K562 (cell line): Measurements from ENCODE around the gene RNASE8. TPM values are rescaled to one million over a fixed set of nuclear protein-coding genes. Genes with fewer than 3 reads are reported as not detected.

Experiments
- BCOR ChIP-seq: fragments of 450-650 bp; IDR thresholded peaks from 2 replicates; pipeline ENCODE4 v1.6.1; 2016
- CBFB ChIP-seq: sonication (generic); formaldehyde crosslinking; IDR thresholded peaks from 2 replicates; pipeline ENCODE4 v1.4.0; 2020; ENCODE audit warnings: mild to moderate bottlenecking, missing genetic modification reagents
- CREB1 ChIP-seq, 2 experiments: sonication (generic) in 1 of 2; formaldehyde crosslinking in 1 of 2; IDR thresholded peaks; 2 replicates each; pipeline versions ENCODE4 v1.6.1 to v1.8.0; 2012 to 2022; ENCODE audit warnings: inconsistent platforms in 1 of 2, mild to moderate bottlenecking in 1 of 2, missing genetic modification reagents in 1 of 2, moderate library complexity in 1 of 2
- CSDE1 ChIP-seq, 2 experiments: fragments of 450-650 bp; IDR thresholded peaks; 2 replicates each; pipeline ENCODE4 v1.6.1; 2016; ENCODE audit warnings: mild to moderate bottlenecking in 1 of 2
- ELF4 ChIP-seq: fragments of 450-650 bp; formaldehyde crosslinking; IDR thresholded peaks from 2 replicates; pipeline ENCODE4 v1.4.0; 2022; ENCODE audit warnings: missing genetic modification characterization
- ID3 ChIP-seq, 2 experiments: fragments of 250-450 bp in 1 of 2; fragments of 450-650 bp in 1 of 2; sonication (Bioruptor Pico) in 1 of 2; IDR thresholded peaks; 2 replicates each; pipeline versions ENCODE4 v1.6.1 to v1.8.0; 2016 to 2021; ENCODE audit warnings: mild to moderate bottlenecking in 2 of 2, moderate library complexity in 2 of 2, missing compliant biosample characterization in 1 of 2, missing genetic modification characterization in 1 of 2
- KDM4B ChIP-seq, 2 experiments: fragments of 450-650 bp in 1 of 2; sonication (generic) in 1 of 2; IDR thresholded peaks; 2 replicates each; pipeline ENCODE4 v1.6.1; 2016 to 2017; ENCODE audit warnings: borderline replicate concordance in 2 of 2, antibody characterized with exemption in 1 of 2, low read depth in 1 of 2, mild to moderate bottlenecking in 1 of 2
- MTA3 ChIP-seq: fragments of 450-650 bp; formaldehyde crosslinking; IDR thresholded peaks from 2 replicates; pipeline ENCODE4 v1.6.1; 2017; ENCODE audit warnings: mild to moderate bottlenecking, borderline replicate concordance
- NR1H2 ChIP-seq: sonication (generic); formaldehyde crosslinking; IDR thresholded peaks from 2 replicates; pipeline ENCODE4 v1.4.0; 2020; ENCODE audit warnings: mild to moderate bottlenecking, missing genetic modification reagents
- NR2C1 ChIP-seq, 2 experiments: fragments of 450-650 bp; IDR thresholded peaks; 2 replicates each; pipeline ENCODE4 v1.6.1; 2017; ENCODE audit warnings: mild to moderate bottlenecking in 2 of 2, antibody characterized with exemption in 1 of 2, inconsistent platforms in 1 of 2, missing compliant biosample characterization in 1 of 2, missing genetic modification characterization in 1 of 2
- RBFOX2 ChIP-seq: fragments of 200-400 bp; formaldehyde crosslinking; IDR thresholded peaks from 2 replicates; pipeline ENCODE4 v1.6.1; 2017; ENCODE audit warnings: low read depth, mild to moderate bottlenecking, low read length, moderate library complexity
- SETDB1 ChIP-seq: IDR thresholded peaks from one replicate; pipeline ENCODE4 v1.6.1; 2012; ENCODE audit warnings: low read length, control low read depth, inconsistent platforms
- SMARCA4 ChIP-seq: fragments of 450-650 bp; IDR thresholded peaks from 2 replicates; pipeline ENCODE4 v1.6.1; 2016
- SP1 ChIP-seq: sonication (generic); formaldehyde crosslinking; IDR thresholded peaks from 2 replicates; pipeline ENCODE4 v1.8.1; 2022; ENCODE audit warnings: mild to moderate bottlenecking, missing genetic modification reagents
- SREBF2 ChIP-seq: sonication (generic); formaldehyde crosslinking; IDR thresholded peaks from 2 replicates; pipeline ENCODE4 v1.4.0; 2020; ENCODE audit warnings: mild to moderate bottlenecking, missing genetic modification reagents
- TAF15 ChIP-seq: fragments of 200-400 bp; formaldehyde crosslinking; IDR thresholded peaks from 2 replicates; pipeline ENCODE4 v1.6.1; 2017; ENCODE audit warnings: mild to moderate bottlenecking, low read depth, low read length, moderate library complexity
- TAL1 ChIP-seq: fragments of 450-650 bp; IDR thresholded peaks from 2 replicates; pipeline ENCODE4 v1.6.1; 2016; ENCODE audit warnings: mild to moderate bottlenecking
- VEZF1 ChIP-seq: fragments of 200-800 bp; sonication (Bioruptor generic); IDR thresholded peaks from 2 replicates; pipeline ENCODE4 v1.6.1; 2017; ENCODE audit warnings: missing genetic modification characterization, missing compliant biosample characterization
- ZNF133 ChIP-seq: fragments of 250-450 bp; sonication (Bioruptor Pico); IDR thresholded peaks from 2 replicates; pipeline ENCODE4 v1.4.0; 2020; ENCODE audit warnings: mild to moderate bottlenecking
- ZNF384 ChIP-seq: IDR thresholded peaks from 2 replicates; pipeline ENCODE4 v1.6.1; 2012; ENCODE audit warnings: low read depth, low read length, improper control_type of control experiment
- ZNF512 ChIP-seq: IDR thresholded peaks from 2 replicates; pipeline ENCODE4 v1.6.1; 2016; ENCODE audit warnings: missing genetic modification characterization, missing compliant biosample characterization
- ZNF584 ChIP-seq: fragments of 200-800 bp; sonication (Bioruptor generic); IDR thresholded peaks from 2 replicates; pipeline ENCODE4 v1.6.1; 2016; ENCODE audit warnings: low read depth, mild to moderate bottlenecking, missing genetic modification characterization, missing compliant biosample characterization
- ZNF644 ChIP-seq: fragments of 200-800 bp; sonication (Bioruptor generic); IDR thresholded peaks from 2 replicates; pipeline ENCODE4 v1.6.1; 2016; ENCODE audit warnings: low read depth, missing genetic modification characterization, missing compliant biosample characterization
- ZSCAN29 ChIP-seq: fragments of 450-650 bp; IDR thresholded peaks from 2 replicates; pipeline ENCODE4 v1.6.1; 2017
- polyA plus RNA-seq, 8 experiments: library from polyadenylated mRNA; depleted of rRNA in 4 of 8; stranded (reverse) in 5 of 8; unstranded in 3 of 8; fragments of >200 nt; fragmentation: Nextera tagmentation in 2 of 8; fragmentation: Illumina TruSeq in 1 of 8; extraction: Ambion mirVana in 2 of 8; extraction: Trizol in 1 of 8; gene quantifications; 2 replicates each; pipeline versions ENCODE4 v1.2.1 to v1.2.3, GENCODE V29; 2011 to 2014; ENCODE audit warnings: inconsistent platforms in 1 of 8, missing spikeins in 1 of 8
- total RNA-seq, 7 experiments: library from RNA; depleted of rRNA in 6 of 7; stranded (reverse); fragments of >200 nt in 6 of 7; fragmentation: Illumina TruSeq in 2 of 7; extraction: Trizol in 2 of 7; gene quantifications; 2 replicates each; pipeline versions ENCODE4 v1.2.1 to v1.2.3, GENCODE V29; 2011 to 2021; ENCODE audit warnings: low replicate concordance in 1 of 7

The RNASE8 gene
- total and polyA plus RNA-seq, 9 of the 15 experiments (the other 6 are each of a cell fraction or from before 2014, with no cell fraction given), result not detected

GRCh38 chr14:21098076-21098891 lies 40.7 kb downstream of the RNASE8 start, which contains the start of gene ZNF219 (continued):
- TF ChIP-seq TAL1 (no peak), ZNF384 (no peak), SMARCA4 (no peak), CREB1 (IDR thresholded peaks at IDR 0.05) (no peak), CREB1 (CRISPR knock-in tag; IDR thresholded peaks at IDR 0.05) (no peak), CSDE1 (IDR thresholded peaks at IDR 0.05) (no peak), ELF4 (CRISPR knock-in tag) (no peak), ZNF133 (no peak), CBFB (no peak), ZNF644 (tag) (no peak), ZNF584 (no peak), KDM4B (IDR thresholded peaks at IDR 0.05; ENCODE audit: borderline replicate concordance in 2 of 2, low read depth in 1 of 2) (no peak), BCOR (no peak), RBFOX2 (peak; percentile 31; the same call in 1 of the 2 replicates), ID3 (CRISPR knock-in tag; IDR thresholded peaks at IDR 0.05) (no peak), ID3 (tag; IDR thresholded peaks at IDR 0.05) (peak; percentile 74; the same call in 1 of the 2 replicates), NR1H2 (CRISPR knock-in tag) (no peak), VEZF1 (peak; percentile 92), SREBF2 (CRISPR knock-in tag) (no peak), SP1 (CRISPR knock-in tag) (no peak), SETDB1 (no peak), TAF15 (no peak), NR2C1 (IDR thresholded peaks at IDR 0.05) (peak; percentile 48; the same call in 1 of the 2 replicates), NR2C1 (tag; IDR thresholded peaks at IDR 0.05) (peak; percentile 59), MTA3 (no peak), ZNF512 (tag) (no peak), ZSCAN29 (no peak)
